OCI-LY1 (cell line): Measurements from ENCODE around the gene RASAL2.
"Not testable (repeated sequence)": the region's sequence is repeated elsewhere in the genome, so short reads cannot be mapped to it uniquely, and the experiment has no call there.

ENCODE experiments used
- H2AFZ ChIP-seq: fragments of 200-600 bp; sonication (generic), shearing (Covaris generic); 2 replicates; pipeline ENCODE4 v1.6.0; 2014; ENCODE audit warnings: antibody characterized with exemption, mild to moderate bottlenecking, low read length
- H3F3A ChIP-seq: fragments of 200-600 bp; sonication (generic), shearing (Covaris generic); 2 replicates; pipeline ENCODE4 v1.6.0; 2014; ENCODE audit warnings: mild to moderate bottlenecking, antibody characterized with exemption, low read length, moderate library complexity; ENCODE audit not compliant: insufficient read depth
- H3K27ac ChIP-seq: fragments of 200-600 bp; sonication (generic); 2 replicates; pipeline ENCODE4 v1.5.1; 2014; ENCODE audit warnings: low read length, mixed run types, mild to moderate bottlenecking, low read depth; ENCODE audit not compliant: poor library complexity, severe bottlenecking
- H3K27me3 ChIP-seq: fragments of 200-600 bp; sonication (generic); 2 replicates; pipeline ENCODE4 v1.6.0; 2014; ENCODE audit warnings: antibody characterized with exemption, mild to moderate bottlenecking, low read length, moderate library complexity; ENCODE audit not compliant: insufficient read depth
- H3K36me3 ChIP-seq: fragments of 200-600 bp; sonication (generic); 2 replicates; pipeline ENCODE4 v1.6.1; 2014; ENCODE audit warnings: mild to moderate bottlenecking, antibody characterized with exemption, low read length, moderate library complexity, mixed read lengths; ENCODE audit not compliant: insufficient read depth
- H3K4me1 ChIP-seq: fragments of 200-600 bp; sonication (generic); 2 replicates; pipeline ENCODE4 v1.5.1; 2014; ENCODE audit warnings: mild to moderate bottlenecking, low read length, moderate library complexity; ENCODE audit not compliant: insufficient read depth, severe bottlenecking
- H3K4me2 ChIP-seq: fragments of 200-600 bp; sonication (generic), shearing (Covaris generic); 2 replicates; pipeline ENCODE4 v1.6.1; 2014; ENCODE audit warnings: low read length
- H3K4me3 ChIP-seq: fragments of 200-600 bp; sonication (generic); 2 replicates; pipeline ENCODE4 v1.5.1; 2014; ENCODE audit warnings: low read length, low read depth, mild to moderate bottlenecking, mixed read lengths; ENCODE audit not compliant: poor library complexity, severe bottlenecking
- H3K79me2 ChIP-seq: fragments of 200-600 bp; shearing (Covaris generic); 2 replicates; pipeline ENCODE4 v1.6.1; 2016; ENCODE audit warnings: mixed run types, low read length, mixed read lengths; ENCODE audit not compliant: insufficient read depth
- H3K9ac ChIP-seq: fragments of 200-600 bp; sonication (generic), shearing (Covaris generic); 2 replicates; pipeline ENCODE4 v1.6.1; 2014; ENCODE audit warnings: mild to moderate bottlenecking, low read length, mixed read lengths
- H3K9me2 ChIP-seq: fragments of 200-600 bp; sonication (generic), shearing (Covaris generic); 2 replicates; pipeline ENCODE4 v1.6.1; 2014; ENCODE audit warnings: low read depth, mild to moderate bottlenecking, low read length, mixed read lengths
- H3K9me3 ChIP-seq: fragments of 200-600 bp; shearing (Covaris generic); 2 replicates; pipeline ENCODE4 v1.6.1; 2014; ENCODE audit warnings: low read length, mixed read lengths
- H4K20me1 ChIP-seq: fragments of 200-600 bp; sonication (generic), shearing (Covaris generic); 2 replicates; pipeline ENCODE4 v1.6.0; 2016; ENCODE audit warnings: mild to moderate bottlenecking, low read length; ENCODE audit not compliant: insufficient read depth
- CTCF ChIP-seq: fragments of 200-600 bp; sonication (generic), shearing (Covaris generic); IDR thresholded peaks from 2 replicates; pipeline ENCODE4 v1.5.1; 2017; ENCODE audit warnings: mild to moderate bottlenecking, antibody characterized with exemption, low read length, moderate library complexity, mixed read lengths
- EZH2 ChIP-seq: fragments of 200-600 bp; sonication (generic), shearing (Covaris generic); IDR thresholded peaks from 2 replicates; pipeline ENCODE4 v1.8.0; 2017; ENCODE audit warnings: borderline replicate concordance, mixed run types, mild to moderate bottlenecking, antibody characterized with exemption, low read length, moderate library complexity, mixed read lengths

RASAL2 gene

DNA sequence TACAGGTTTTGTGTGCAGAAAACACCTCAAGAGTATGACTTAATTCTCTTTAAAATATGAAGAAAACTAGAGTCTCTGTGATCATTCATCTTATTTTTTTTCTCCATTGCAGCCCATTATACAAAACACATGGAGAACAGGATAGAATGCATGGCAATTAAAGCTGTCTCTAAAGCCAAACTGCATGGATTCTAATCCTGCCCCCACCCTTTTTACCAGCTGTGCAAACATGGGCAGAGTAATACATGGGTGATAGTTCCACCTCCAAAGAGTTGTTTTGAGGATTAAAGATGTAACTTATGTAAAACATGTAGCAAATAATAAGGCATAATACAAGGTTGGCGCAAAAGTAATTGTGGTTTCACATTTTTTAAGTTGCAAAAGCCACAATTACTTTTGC, 288.5 kb downstream of the RASAL2 start:
- no peaks in the 10 kb centered on the region for H3F3A ChIP-seq
- TF ChIP-seq CTCF (no peak), EZH2 (no peak)
- no peaks in the 10 kb centered on the region for H3K9me3 ChIP-seq
- H3K4me1 ChIP-seq: no peaks in the 10 kb centered on the region
- H2AFZ ChIP-seq: no peak overlapping the region
- H3K27ac ChIP-seq: no peak overlapping the region
- H3K36me3 ChIP-seq: no peaks in the 10 kb centered on the region
- no peaks in the 10 kb centered on the region for H3K9me2 ChIP-seq
- H3K4me2 ChIP-seq: no peak overlapping the region
- H3K27me3 ChIP-seq: no peaks in the 10 kb centered on the region
- H3K79me2 ChIP-seq: no peaks in the 10 kb centered on the region
- no peak overlapping the region for H3K9ac ChIP-seq
- H3K4me3 ChIP-seq: no peak overlapping the region
- H4K20me1 ChIP-seq: no peaks in the 10 kb centered on the region

GRCh38 chr1:178385662-178386061, 291.8 kb downstream of the RASAL2 start:
- Histone ChIP-seq H3K27ac (no peak overlapping the region), H4K20me1 (no peaks in the 10 kb centered on the region), H3K9me3 (no peaks in the 10 kb centered on the region), H3K9me2 (no peaks in the 10 kb centered on the region), H3K4me3 (no peak overlapping the region), H3K36me3 (no peaks in the 10 kb centered on the region), H3K9ac (no peak overlapping the region), H3K79me2 (no peaks in the 10 kb centered on the region), H3K4me2 (no peak overlapping the region), H3K27me3 (no peaks in the 10 kb centered on the region), H2AFZ (no peak overlapping the region), H3F3A (no peaks in the 10 kb centered on the region), H3K4me1 (no peaks in the 10 kb centered on the region)
- TF ChIP-seq CTCF: no peak
- no peak for TF ChIP-seq EZH2

DNA sequence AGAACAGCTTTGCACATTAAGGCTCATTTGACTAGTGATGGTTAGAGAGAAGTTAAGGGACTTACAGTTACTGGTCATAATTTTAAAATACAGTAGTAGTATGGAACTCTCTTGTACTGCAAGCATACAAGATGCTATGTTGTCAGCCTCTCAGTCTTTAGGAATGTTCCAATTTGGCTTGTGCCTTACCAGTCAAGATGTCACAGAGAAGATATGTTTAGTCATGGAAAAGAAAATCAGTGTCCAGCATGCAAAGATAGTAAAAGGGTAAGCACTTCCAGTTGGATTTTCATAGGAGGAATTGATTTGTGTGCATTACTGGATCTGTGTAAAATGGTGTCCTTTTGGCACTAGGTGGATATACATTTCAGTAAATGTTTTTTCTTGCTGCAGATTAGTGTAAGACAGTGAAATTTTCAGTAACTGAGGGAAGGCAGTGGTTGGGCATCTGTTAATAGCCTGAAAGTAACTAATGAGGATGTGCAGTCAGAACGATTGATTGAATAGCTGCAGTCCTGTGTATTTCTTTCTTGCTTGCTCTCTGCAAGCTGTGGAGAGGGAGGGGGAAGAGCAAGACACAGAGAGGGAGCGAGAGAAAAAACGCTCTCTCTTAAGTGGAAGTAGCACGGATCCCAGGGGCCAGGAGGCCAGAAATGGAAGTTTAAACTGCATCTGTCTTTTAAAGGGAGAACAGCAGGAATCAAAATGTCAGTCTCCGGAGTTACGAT, 294.7 kb downstream of the RASAL2 start:
- Histone ChIP-seq H3K36me3 (no peaks in the 10 kb centered on the region), H3K79me2 (no peaks in the 10 kb centered on the region), H3K4me3 (no peak overlapping the region), H3F3A (no peaks in the 10 kb centered on the region), H3K9me3 (no peaks in the 10 kb centered on the region), H3K27me3 (no peaks in the 10 kb centered on the region), H3K9me2 (no peaks in the 10 kb centered on the region), H3K4me2 (no peak overlapping the region), H3K9ac (no peak overlapping the region), H3K4me1 (no peaks in the 10 kb centered on the region), H3K27ac (no peak overlapping the region), H4K20me1 (no peaks in the 10 kb centered on the region), H2AFZ (no peak overlapping the region)
- no peak for TF ChIP-seq EZH2

DNA sequence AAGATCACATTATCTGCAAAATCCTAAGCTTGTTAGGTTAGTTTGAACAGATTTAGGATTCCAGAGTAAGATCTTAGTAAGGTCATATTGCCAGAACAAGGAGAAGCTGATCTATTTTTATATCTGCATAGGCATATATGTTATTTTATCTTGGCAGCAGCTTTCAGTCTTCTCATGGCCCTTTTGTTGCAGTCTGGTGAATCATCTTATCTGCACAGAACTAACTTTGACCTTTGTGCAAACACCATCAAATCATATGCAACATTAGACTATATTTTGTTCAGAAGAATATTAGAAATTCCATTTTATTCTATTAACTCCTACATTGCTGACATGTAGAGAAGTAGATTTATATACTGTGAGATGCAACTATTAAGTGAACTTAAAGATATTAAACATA, 295.5 kb downstream of the RASAL2 start:
- no peaks in the 10 kb centered on the region for H3K79me2 ChIP-seq
- no peaks in the 10 kb centered on the region for H3K9me3 ChIP-seq
- TF ChIP-seq CTCF (no peak), EZH2 (no peak)
- H3F3A ChIP-seq: no peaks in the 10 kb centered on the region
- H3K9ac ChIP-seq: no peak overlapping the region
- H2AFZ ChIP-seq: no peak overlapping the region
- H4K20me1 ChIP-seq: no peaks in the 10 kb centered on the region
- no peak overlapping the region for H3K27ac ChIP-seq
- H3K4me1 ChIP-seq: no peaks in the 10 kb centered on the region
- no peaks in the 10 kb centered on the region for H3K27me3 ChIP-seq
- no peak overlapping the region for H3K4me2 ChIP-seq
- H3K36me3 ChIP-seq: no peaks in the 10 kb centered on the region
- no peak overlapping the region for H3K4me3 ChIP-seq
- H3K9me2 ChIP-seq: no peaks in the 10 kb centered on the region

DNA sequence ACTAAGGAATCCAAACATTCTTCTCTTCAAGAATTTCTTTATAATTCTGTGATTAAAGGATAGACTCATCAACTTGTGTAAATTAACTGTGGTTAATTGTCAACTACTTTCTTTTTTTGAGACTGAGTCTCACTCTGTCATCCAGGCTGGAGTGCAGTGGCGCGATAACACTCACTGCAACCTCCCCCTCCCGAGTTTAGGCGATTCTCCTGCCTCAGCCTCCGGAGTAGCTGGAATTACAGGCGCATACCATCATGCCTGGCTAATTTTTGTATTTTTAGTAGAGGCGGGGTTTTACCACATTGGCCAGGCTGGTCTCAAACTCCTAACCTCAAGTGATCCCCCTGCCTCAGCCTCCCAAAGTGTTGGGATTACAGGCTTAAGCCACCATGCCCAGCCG, 296.4 kb downstream of the RASAL2 start:
- H3K36me3 ChIP-seq, H3K27me3 ChIP-seq, H3K4me2 ChIP-seq, H3K9ac ChIP-seq, H2AFZ ChIP-seq, H3K4me3 ChIP-seq, H4K20me1 ChIP-seq, H3K9me3 ChIP-seq, H3K9me2 ChIP-seq, H3F3A ChIP-seq, H3K4me1 ChIP-seq, H3K27ac ChIP-seq, H3K79me2 ChIP-seq: not testable (repeated sequence)
